ENCODE data around the gene IL17C. TPM values are rescaled to one million over a fixed set of nuclear protein-coding genes. Genes with fewer than 3 reads are reported as not detected.
"Not testable (repeated sequence)": the region's sequence is repeated elsewhere in the genome, so short reads cannot be mapped to it uniquely, and the experiment has no call there.

IL17C gene
- total RNA-seq, 2 donors from 2014 or later = not detected

GRCh38 chr16:88653596-88654362 is 15.4 kb downstream of the IL17C start:
- intact Hi-C loops (cut with DNase I) = no loop called here
- DNase-seq (ENCODE audit: low spot score) = peak; percentile 79

GRCh38 chr16:88654363-88655052 is 16.1 kb downstream of the IL17C start:
- intact Hi-C loops (cut with DNase I) = no loop called here
- DNase-seq (ENCODE audit: low spot score) = peak; percentile 76

GRCh38 chr16:88655053-88655732 is 16.8 kb downstream of the IL17C start:
- intact Hi-C loops (cut with DNase I) = no loop called here
- peak; percentile 78 for DNase-seq (ENCODE audit: low spot score)

- intact Hi-C loops (cut with DNase I) = no loop called here
- DNase-seq (ENCODE audit: low spot score) = no peak
Measured at GRCh38 chr16:88655733-88656281, 17.4 kb downstream of the IL17C start.

GRCh38 chr16:88656291-88656980 is 18.1 kb downstream of the IL17C start:
- DNase-seq (ENCODE audit: low spot score) = no peak
- intact Hi-C loops (cut with DNase I) = no loop called here

GRCh38 chr16:88657371-88657770 is 19.0 kb downstream of the IL17C start:
- DNase-seq (ENCODE audit: low spot score) = no peak
- intact Hi-C loops (cut with DNase I) = no loop called here

- intact Hi-C loops (cut with DNase I) = no loop called here
- DNase-seq (ENCODE audit: low spot score) = no peak
Measured at GRCh38 chr16:88658714-88659113, 20.3 kb downstream of the IL17C start.

GRCh38 chr16:88659160-88659559 is 20.8 kb downstream of the IL17C start:
- DNase-seq (ENCODE audit: low spot score) = no peak
- intact Hi-C loops (cut with DNase I) = no loop called here

GRCh38 chr16:88661468-88661867 is 23.1 kb downstream of the IL17C start:
- no peak for DNase-seq (ENCODE audit: low spot score)
- intact Hi-C loops (cut with DNase I) = no loop called here

- DNase-seq (ENCODE audit: low spot score) = peak; percentile 78
- intact Hi-C loops (cut with DNase I) = no loop called here
Measured at GRCh38 chr16:88662222-88662842, 24.0 kb downstream of the IL17C start.

- DNase-seq (ENCODE audit: low spot score) = peak; percentile 99
- intact Hi-C loops (cut with DNase I) = no loop called here
Measured at GRCh38 chr16:88662843-88663606, 24.7 kb downstream of the IL17C start, which contains the start of gene MVD. Gene MVD, minus strand, starts transcription at chr16:88663091. Its CDS starts 11 bp downstream, at chr16:88663080.

- intact Hi-C loops (cut with DNase I) = no loop called here
- DNase-seq (ENCODE audit: low spot score) = no peak
Measured at GRCh38 chr16:88665148-88665547, 26.8 kb downstream of the IL17C start.

- no peak for DNase-seq (ENCODE audit: low spot score)
- intact Hi-C loops (cut with DNase I) = no loop called here
Measured at GRCh38 chr16:88665570-88665969, 27.2 kb downstream of the IL17C start.

- intact Hi-C loops (cut with DNase I) = no loop called here
- DNase-seq (ENCODE audit: low spot score) = no peak
Measured at GRCh38 chr16:88667461-88667860, 29.1 kb downstream of the IL17C start.

- DNase-seq (ENCODE audit: low spot score); intact Hi-C loops (cut with DNase I): not testable (repeated sequence)
Measured at GRCh38 chr16:88669493-88669892, 31.1 kb downstream of the IL17C start.

GRCh38 chr16:88669980-88670379 is 31.6 kb downstream of the IL17C start:
- no peak for DNase-seq (ENCODE audit: low spot score)
- intact Hi-C loops (cut with DNase I) = no loop called here

- intact Hi-C loops (cut with DNase I) = no loop called here
- no peak for DNase-seq (ENCODE audit: low spot score)
Measured at GRCh38 chr16:88671806-88672205, 33.4 kb downstream of the IL17C start.

- intact Hi-C loops (cut with DNase I) = no loop called here
- DNase-seq (ENCODE audit: low spot score) = no peak
Measured at GRCh38 chr16:88672776-88673175, 34.4 kb downstream of the IL17C start.
